Left ventricle myocardium inferior (tissue), 1 donor: ENCODE data around the gene FBXO5. TPM values are rescaled to one million over a fixed set of nuclear protein-coding genes. Genes with fewer than 3 reads are reported as not detected.

ENCODE experiments used
- DNase-seq: peaks from one replicate; pipeline ENCODE4 v3.0.0-alpha.2; 2020
- H3K27ac ChIP-seq: fragments of 200-600 bp; replicated peaks from 2 replicates; pipeline ENCODE4 v1.8.0; 2021
- H3K27me3 ChIP-seq: fragments of 200-600 bp; 2 replicates; pipeline ENCODE4 v1.8.0; 2021; ENCODE audit warnings: low read depth
- H3K36me3 ChIP-seq: fragments of 200-600 bp; 2 replicates; pipeline ENCODE4 v1.8.0; 2021
- H3K4me1 ChIP-seq: fragments of 200-600 bp; 2 replicates; pipeline ENCODE4 v1.8.0; 2021
- H3K4me3 ChIP-seq: fragments of 200-600 bp; 2 replicates; pipeline ENCODE4 v1.8.0; 2021; ENCODE audit warnings: mild to moderate bottlenecking, moderate library complexity
- H3K9me3 ChIP-seq: fragments of 200-600 bp; replicated peaks from 2 replicates; pipeline ENCODE4 v1.8.0; 2021
- CTCF ChIP-seq: fragments of 200-600 bp; IDR thresholded peaks from 2 replicates; pipeline ENCODE4 v1.8.0; 2021; ENCODE audit warnings: antibody characterized with exemption, mild to moderate bottlenecking, borderline replicate concordance
- intact Hi-C: fragments of 100-400 bp; cut with micrococcal nuclease; formaldehyde crosslinking; loops from one replicate; pipeline ENCODE4 v1.11.0; 2022
- total RNA-seq: library from RNA; stranded (reverse); fragmentation: NEBNext Ultra II Directional; extraction: Animal tissue kit (Norgen Biotek cat#: 25700); gene quantifications from one replicate; pipeline ENCODE4 v1.2.1, GENCODE V29; 2021
- donor health status: DM: no; HTN: yes; CAD: no; lungs with severe emphysema.

Gene FBXO5
- total RNA-seq, 1 donor from 2014 or later, result 1.6 TPM

DNA sequence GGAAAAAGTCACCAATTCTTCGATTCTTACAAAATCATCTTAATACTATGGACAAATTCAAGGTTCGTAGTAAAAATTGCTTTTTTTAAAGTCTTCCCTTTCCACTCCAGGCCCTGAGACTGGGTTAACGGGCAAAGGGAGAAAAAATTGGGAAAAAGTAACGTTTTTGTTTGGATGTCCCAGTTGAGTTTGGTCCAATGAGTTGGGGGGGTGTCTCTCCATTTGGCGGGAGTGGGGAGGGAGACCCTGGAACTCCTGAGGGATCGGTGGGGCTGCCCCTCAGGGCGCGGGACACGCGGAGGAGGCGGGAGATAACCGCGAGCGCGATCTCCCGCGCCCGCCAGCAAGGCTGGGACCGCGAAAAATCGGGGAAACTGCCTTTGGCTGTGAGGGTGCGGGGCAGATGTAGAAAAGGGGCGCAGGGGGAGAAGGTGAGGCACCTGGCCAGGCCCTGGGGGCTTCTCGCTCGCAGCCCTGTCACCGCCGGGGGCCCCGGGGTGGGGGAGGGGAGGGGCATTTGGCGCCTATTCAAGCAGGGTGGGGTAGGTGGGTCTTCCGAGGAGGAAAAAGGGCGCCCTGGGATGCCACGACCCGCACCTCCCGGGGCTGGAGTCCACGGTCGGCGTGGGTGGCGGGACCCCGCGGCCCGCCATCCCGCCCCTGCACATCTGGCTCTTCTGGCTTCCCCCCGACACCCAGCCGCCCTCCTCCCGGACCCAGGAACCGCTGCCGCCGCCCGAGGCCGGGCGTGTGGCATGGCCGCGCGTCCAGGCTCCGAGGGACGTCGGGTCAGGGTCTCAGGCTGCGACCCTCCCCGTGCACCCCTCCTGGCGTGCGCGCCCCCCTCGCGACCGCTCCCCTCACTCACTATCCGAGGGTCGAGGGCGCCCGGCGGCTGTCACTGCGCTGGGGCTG, 595 bp downstream of the FBXO5 start:
- intact Hi-C loops, result no loop called here
- DNase-seq, result no peak
- Histone ChIP-seq H3K4me3 (peak overlapping the region; percentile 78), H3K27me3 (no peaks in the 10 kb centered on the region), H3K27ac (no peak overlapping the region), H3K9me3 (no peaks in the 10 kb centered on the region), H3K36me3 (peaks cover 4% of the 10 kb centered on the region), H3K4me1 (peaks cover 30% of the 10 kb centered on the region)
- TF ChIP-seq CTCF, result no peak

DNA sequence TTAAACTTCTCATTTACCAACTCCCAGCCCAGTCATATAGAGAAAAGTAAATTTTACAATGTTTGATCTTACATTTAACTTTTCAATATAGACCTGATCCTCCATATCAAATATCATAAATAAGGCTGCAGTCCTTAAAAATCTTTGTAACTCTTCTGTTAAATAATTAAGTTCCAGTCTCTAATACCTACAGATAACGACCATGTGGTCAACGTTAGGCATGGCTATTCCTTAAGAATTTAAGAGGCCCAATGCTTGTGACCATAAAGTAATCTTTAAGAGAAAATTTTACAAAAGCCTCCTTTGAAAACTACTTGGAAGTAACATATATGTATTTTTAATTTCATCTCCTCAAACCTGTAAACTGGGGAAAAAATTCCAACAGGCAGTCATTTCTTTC, 1.6 kb downstream of the FBXO5 start:
- Histone ChIP-seq H3K27me3 (no peaks in the 10 kb centered on the region), H3K4me3 (no peak overlapping the region), H3K36me3 (no peaks in the 10 kb centered on the region), H3K9me3 (no peaks in the 10 kb centered on the region), H3K4me1 (peaks cover 30% of the 10 kb centered on the region), H3K27ac (no peak overlapping the region)
- intact Hi-C loops, result no loop called here
- no peak for TF ChIP-seq CTCF
- no peak for DNase-seq

- no peak for DNase-seq
- intact Hi-C loops, result no loop called here
- no peak for TF ChIP-seq CTCF
- Histone ChIP-seq H3K4me1 (peaks cover 30% of the 10 kb centered on the region), H3K27ac (no peak overlapping the region), H3K27me3 (no peaks in the 10 kb centered on the region), H3K9me3 (no peaks in the 10 kb centered on the region), H3K36me3 (no peaks in the 10 kb centered on the region), H3K4me3 (no peak overlapping the region)
Observed at GRCh38 chr6:152980656-152981055, 2.2 kb downstream of the FBXO5 start.

GRCh38 chr6:152979116-152979515, 3.7 kb downstream of the FBXO5 start:
- peaks cover 17% of the 10 kb centered on the region for H3K4me1 ChIP-seq
- intact Hi-C loops, result no loop called here

DNA sequence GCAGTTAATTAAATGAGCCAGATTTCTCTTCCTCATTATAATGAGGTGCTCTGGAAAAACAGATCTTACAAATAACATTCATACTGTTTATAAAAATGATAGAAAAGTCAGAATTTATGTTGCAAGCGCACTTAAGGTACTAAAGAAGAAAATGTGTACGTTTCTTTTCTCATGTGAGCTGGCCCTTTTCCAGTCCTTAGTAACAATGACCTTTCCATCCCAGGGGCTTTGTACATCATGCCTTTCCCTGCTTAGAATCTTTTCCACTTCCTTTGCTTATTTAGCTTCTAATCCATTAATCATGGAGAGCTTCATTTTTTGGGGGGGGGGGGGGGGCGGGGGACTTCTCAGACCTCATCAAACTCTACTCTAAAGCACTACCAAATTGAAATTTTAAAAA, 4.8 kb downstream of the FBXO5 start:
- H3K4me1 ChIP-seq, result peaks cover 11% of the 10 kb centered on the region
- peaks cover 19% of the 10 kb centered on the region for H3K36me3 ChIP-seq
- H3K27ac ChIP-seq, result no peak overlapping the region
- no peaks in the 10 kb centered on the region for H3K27me3 ChIP-seq
- TF ChIP-seq CTCF, result no peak
- H3K9me3 ChIP-seq, result no peaks in the 10 kb centered on the region
- intact Hi-C loops, result no loop called here
- H3K4me3 ChIP-seq, result no peak overlapping the region
- no peak for DNase-seq

More at GRCh38 chr6:152979116-152979515, 3.7 kb downstream of the FBXO5 start:
- no peak overlapping the region for H3K4me3 ChIP-seq
- H3K9me3 ChIP-seq, result no peaks in the 10 kb centered on the region
- no peak for DNase-seq
- peaks cover 9% of the 10 kb centered on the region for H3K36me3 ChIP-seq
- TF ChIP-seq CTCF, result no peak
- H3K27me3 ChIP-seq, result no peaks in the 10 kb centered on the region
- no peak overlapping the region for H3K27ac ChIP-seq
